Pancreas (tissue), 10 donors: Measurements from ENCODE around the gene DSCAML1. TPM values are rescaled to one million over a fixed set of nuclear protein-coding genes. Genes with fewer than 3 reads are reported as not detected.

Experiments
- ATAC-seq, 4 donors: fragments of 200-7000 bp; cut with Tn5 transposase; one replicate each; pipeline versions ENCODE4 v1.8.0 to v1.9.1; 2020; ENCODE audit warnings: mild to moderate bottlenecking in 4 of 4, moderate library complexity in 4 of 4
- DNase-seq, 6 donors: peaks; one replicate each; pipeline ENCODE4 v3.0.0-alpha.2; 2020
- FAIRE-seq: peaks from 2 replicates; lab custom pipeline; 2012; peaks lifted over from hg19 to GRCh38; lab: Jason Lieb, UNC
- H3K27ac ChIP-seq, 4 donors: fragments of 200-600 bp; sonication (generic); 1 replicate in 3 of 4; 2 replicates in 1 of 4; pipeline versions ENCODE4 v1.5.0 to v1.8.0; 2020
- H3K27me3 ChIP-seq, 4 donors: fragments of 200-600 bp; one replicate each; pipeline ENCODE4 v1.8.0; 2021
- H3K36me3 ChIP-seq, 3 donors: fragments of 200-600 bp; sonication (generic) in 1 of 3; one replicate each; pipeline versions ENCODE4 v1.5.0 to v1.8.0; 2020 to 2021
- H3K4me1 ChIP-seq, 3 donors: fragments of 200-600 bp; one replicate each; pipeline ENCODE4 v1.8.0; 2021
- H3K4me3 ChIP-seq, 4 donors: fragments of 200-600 bp; sonication (generic) in 2 of 4; one replicate each; pipeline versions ENCODE4 v1.5.0 to v1.8.0; 2020 to 2021
- H3K9me3 ChIP-seq, 4 donors: fragments of 200-600 bp; one replicate each; pipeline ENCODE4 v1.8.0; 2021
- CTCF ChIP-seq, 4 donors: fragments of 200-600 bp; sonication (generic) in 3 of 4; IDR thresholded peaks; one replicate each; pipeline versions ENCODE4 v1.5.0 to v1.8.0; 2021; ENCODE audit warnings: antibody characterized with exemption in 4 of 4
- WGBS, 2 donors: extraction: QIAGEN DNeasy Blood & Tissue Kit; methylation state at CpG; one replicate each; pipeline ENCODE4 v1.1.7; 2013; 5-methylcytosine and 5-hydroxymethylcytosine counted together
- intact Hi-C, 3 donors: fragments of 100-400 bp; cut with DNase I; formaldehyde crosslinking; loops; one replicate each; pipeline versions ENCODE4 v1.11.1 to v1.14.2; 2022
- polyA plus RNA-seq, 2 donors: library from polyadenylated mRNA; stranded (reverse); fragments of 200-250 nt; gene quantifications; one replicate each; pipeline ENCODE4 v1.2.3, GENCODE V29; 2013
- total RNA-seq, 6 donors: library from RNA; stranded (reverse); fragmentation: NEBNext Ultra II Directional in 4 of 6; extraction: Animal tissue kit (Norgen Biotek cat#: 25700) in 4 of 6; gene quantifications; one replicate each; pipeline versions ENCODE4 v1.2.1 to v1.2.4, GENCODE V29; 2021 to 2023
- donor health status: healthy with polysubstance abuse.
- donor health status: DM: no; HTN: no; CAD: no; lungs with moderate emphysema.
- donor health status: DM: no; HTN: no; CAD: no.
- donor health status: control.
- donor health status: control.
- donor health status: Bipolar disorder and iron deficiency.
- donor health status: DM: yes; HTN: yes; CAD: no.
- donor health status: DM: no; HTN: no; CAD: no.
- donor health status: DM: no; HTN: no; CAD: no.
- donor health status: DM: yes; HTN: yes; CAD: no.

Gene DSCAML1
- total and polyA plus RNA-seq, 8 donors, result 0.69 to 2.7 (median 1.8) TPM

GRCh38 chr11:117750916-117751662, 45.9 kb downstream of the DSCAML1 start:
- TF ChIP-seq CTCF (IDR thresholded peaks at IDR 0.05), result no peak
- no peak for ATAC-seq
- WGBS, 2 donors, result 71 to 81% methylated on average over 14 of the region's 14 CpGs
- Histone ChIP-seq H3K4me1 (no peaks in the 10 kb centered on the region), H3K4me3 (no peak overlapping the region), H3K27me3 (no peaks in the 10 kb centered on the region), H3K9me3 (no peaks in the 10 kb centered on the region), H3K36me3 (no peaks in the 10 kb centered on the region), H3K27ac (no peak overlapping the region)
- intact Hi-C loops, result no loop called here
- no peak for FAIRE-seq
- no peak for DNase-seq

DNA sequence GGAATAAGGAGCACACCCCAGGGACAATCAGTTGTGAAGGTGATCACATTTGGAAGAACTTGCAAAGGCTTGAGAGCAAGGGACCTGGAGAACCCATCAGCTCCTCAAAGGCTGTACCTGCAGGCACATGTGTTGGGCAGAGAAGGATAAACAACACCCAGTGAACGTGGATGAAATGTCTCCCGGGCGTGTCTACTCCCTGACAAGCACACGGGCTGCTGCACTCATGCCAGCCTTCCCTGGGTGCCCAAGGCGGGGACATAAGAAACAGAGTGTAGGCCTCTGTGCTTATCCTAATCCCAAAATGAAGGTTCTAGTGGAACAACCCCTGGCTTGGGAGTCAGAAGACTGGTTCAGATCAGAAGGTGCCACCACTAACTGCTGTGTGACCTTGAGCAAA, 46.7 kb downstream of the DSCAML1 start:
- intact Hi-C loops, result no loop called here
- Histone ChIP-seq H3K9me3 (no peaks in the 10 kb centered on the region), H3K27me3 (no peaks in the 10 kb centered on the region), H3K27ac (no peak overlapping the region), H3K4me1 (no peaks in the 10 kb centered on the region), H3K4me3 (no peak overlapping the region), H3K36me3 (no peaks in the 10 kb centered on the region)
- no peak for ATAC-seq
- TF ChIP-seq CTCF (IDR thresholded peaks at IDR 0.05), result no peak
- FAIRE-seq, result no peak
- no peak for DNase-seq
- 78 to 82% methylated on average over 5 of the region's 5 CpGs for WGBS, 2 donors

DNA sequence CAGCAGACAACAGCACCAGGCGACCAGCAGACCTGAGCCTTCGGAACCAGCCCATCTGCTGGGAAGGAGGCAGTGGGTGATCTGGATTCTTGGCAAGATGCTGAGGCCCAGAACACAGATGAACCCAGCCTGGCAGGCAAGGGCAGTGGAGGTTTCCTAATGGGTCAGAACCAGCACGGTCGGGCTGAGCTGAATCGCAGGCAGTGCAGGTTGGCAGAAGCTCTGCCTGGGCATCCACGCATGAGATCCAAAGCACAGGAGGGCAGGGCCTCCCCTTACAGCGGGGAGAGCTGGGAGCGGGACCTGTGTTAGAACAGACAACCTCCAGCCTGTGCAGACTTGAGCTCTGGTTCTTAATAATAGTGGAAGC, 47.5 kb downstream of the DSCAML1 start:
- WGBS, 2 donors, result 80 to 83% methylated on average over 8 of the region's 8 CpGs
- ATAC-seq (peak in 2 of 4 donors; percentile 35 to 37), FAIRE-seq (no peak), DNase-seq (no peak)
- Histone ChIP-seq H3K4me3 (no peak overlapping the region), H3K9me3 (no peaks in the 10 kb centered on the region), H3K36me3 (no peaks in the 10 kb centered on the region), H3K4me1 (no peaks in the 10 kb centered on the region), H3K27me3 (no peaks in the 10 kb centered on the region), H3K27ac (no peak overlapping the region)
- intact Hi-C loops, result no loop called here
- TF ChIP-seq CTCF (IDR thresholded peaks at IDR 0.05), result no peak

GRCh38 chr11:117748771-117749540, 48.1 kb downstream of the DSCAML1 start:
- intact Hi-C loops, result no loop called here
- no peak for ATAC-seq
- WGBS, 2 donors, result 68 to 75% methylated on average over 14 of the region's 14 CpGs

More at GRCh38 chr11:117748771-117749540, 48.1 kb downstream of the DSCAML1 start:
- DNase-seq (no peak), FAIRE-seq (no peak)
- Histone ChIP-seq H3K9me3 (no peaks in the 10 kb centered on the region), H3K27me3 (no peaks in the 10 kb centered on the region), H3K4me3 (no peak overlapping the region), H3K4me1 (no peaks in the 10 kb centered on the region), H3K27ac (no peak overlapping the region), H3K36me3 (no peaks in the 10 kb centered on the region)
- TF ChIP-seq CTCF (IDR thresholded peaks at IDR 0.05), result no peak
